Activated T-helper 1 cell treated with anti-CD3 and anti-CD28 coated beads, Interleukin-12 subunit alpha, Interleukin-12 subunit beta, Interleukin-2, Interleukin-4 antibody, amounts not matched to agents 30 ng/mL and 10 ng/mL and 1 ng/mL, durations not matched to agents 14 hours and 24 hours and 36 hours (primary cell): ENCODE results near the gene PATJ. TPM values are rescaled to one million over a fixed set of nuclear protein-coding genes. Genes with fewer than 3 reads are reported as not detected.

ENCODE experiments used
- DNase-seq: peaks from one replicate; pipeline ENCODE4 v3.0.0; 2021; ENCODE audit warnings: low spot score
- H3K27ac Mint-ChIP-seq: one replicate; pipeline ENCODE4 v1.8.0; 2021; ENCODE audit warnings: mild to moderate bottlenecking, mixed read lengths
- H3K27me3 Mint-ChIP-seq: one replicate; pipeline ENCODE4 v1.8.0; 2022; ENCODE audit warnings: mild to moderate bottlenecking, moderate library complexity, mixed read lengths; ENCODE audit not compliant: insufficient read depth
- H3K36me3 Mint-ChIP-seq: one replicate; pipeline ENCODE4 v1.8.0; 2021; ENCODE audit warnings: low read depth, mixed read lengths
- H3K4me1 Mint-ChIP-seq: one replicate; pipeline ENCODE4 v1.8.0; 2021; ENCODE audit warnings: low read depth, mixed read lengths
- H3K4me3 Mint-ChIP-seq: one replicate; pipeline ENCODE4 v1.8.0; 2021; ENCODE audit warnings: mild to moderate bottlenecking, moderate library complexity, mixed read lengths
- H3K9me3 Mint-ChIP-seq: one replicate; pipeline ENCODE4 v1.8.0; 2021; ENCODE audit warnings: mixed read lengths
- intact Hi-C: fragments of 100-400 bp; cut with micrococcal nuclease; formaldehyde crosslinking; loops from one replicate; pipeline ENCODE4 v1.15.1; 2024
- total RNA-seq: library from RNA; stranded (reverse); gene quantifications from 2 replicates; pipeline ENCODE4 v1.2.3, GENCODE V29; 2022

The PATJ gene
- total RNA-seq, 1 donor from 2014 or later: 5.1 TPM

- H3K4me3 Mint-ChIP-seq: no peak overlapping the region
- intact Hi-C loops: no loop called here
- H3K27ac Mint-ChIP-seq: no peak overlapping the region
- no peaks in the 10 kb centered on the region for H3K4me1 Mint-ChIP-seq
- H3K9me3 Mint-ChIP-seq: no peaks in the 10 kb centered on the region
- no peak for DNase-seq
- no peaks in the 10 kb centered on the region for H3K36me3 Mint-ChIP-seq
- H3K27me3 Mint-ChIP-seq: no peaks in the 10 kb centered on the region
Observed at GRCh38 chr1:62070384-62071011, 328.2 kb downstream of the PATJ start.

- Mint-ChIP-seq H3K4me3 (no peak overlapping the region), H3K27me3 (no peaks in the 10 kb centered on the region), H3K9me3 (no peaks in the 10 kb centered on the region), H3K27ac (no peak overlapping the region), H3K36me3 (no peaks in the 10 kb centered on the region), H3K4me1 (no peaks in the 10 kb centered on the region)
- intact Hi-C loops: no loop called here
- no peak for DNase-seq
Observed at GRCh38 chr1:62071695-62072094, 329.4 kb downstream of the PATJ start.

GRCh38 chr1:62076286-62076685 lies 334.0 kb downstream of the PATJ start:
- no peaks in the 10 kb centered on the region for H3K9me3 Mint-ChIP-seq

GRCh38 chr1:62077821-62078220 lies 335.5 kb downstream of the PATJ start:
- Mint-ChIP-seq H3K4me1 (no peaks in the 10 kb centered on the region), H3K27ac (no peak overlapping the region), H3K36me3 (no peaks in the 10 kb centered on the region), H3K9me3 (no peaks in the 10 kb centered on the region), H3K4me3 (no peak overlapping the region), H3K27me3 (no peaks in the 10 kb centered on the region)
- intact Hi-C loops: no loop called here
- no peak for DNase-seq

More at GRCh38 chr1:62076286-62076685, 334.0 kb downstream of the PATJ start:
- Mint-ChIP-seq H3K36me3 (no peaks in the 10 kb centered on the region), H3K4me1 (no peaks in the 10 kb centered on the region), H3K4me3 (no peak overlapping the region), H3K27ac (no peak overlapping the region), H3K27me3 (no peaks in the 10 kb centered on the region)
- intact Hi-C loops: no loop called here
- DNase-seq: no peak

- DNase-seq: no peak
- no peaks in the 10 kb centered on the region for H3K36me3 Mint-ChIP-seq
- no peak overlapping the region for H3K4me3 Mint-ChIP-seq
- no peaks in the 10 kb centered on the region for H3K27me3 Mint-ChIP-seq
- no peaks in the 10 kb centered on the region for H3K9me3 Mint-ChIP-seq
- intact Hi-C loops: loop anchor here (1.0 to 5.0 kb wide), 3 partner anchors 49 to 665 kb away; no protein-coding TSS in a partner anchor
- no peaks in the 10 kb centered on the region for H3K4me1 Mint-ChIP-seq
- no peak overlapping the region for H3K27ac Mint-ChIP-seq
Observed at GRCh38 chr1:62082456-62083363, 340.4 kb downstream of the PATJ start.

- no peak for DNase-seq
- Mint-ChIP-seq H3K27me3 (no peaks in the 10 kb centered on the region), H3K36me3 (no peaks in the 10 kb centered on the region), H3K4me1 (no peaks in the 10 kb centered on the region), H3K27ac (no peak overlapping the region), H3K4me3 (no peak overlapping the region), H3K9me3 (no peaks in the 10 kb centered on the region)
- intact Hi-C loops: loop anchor here (5.0 kb wide), 1 partner anchor 663 kb away; no protein-coding TSS in a partner anchor
Observed at GRCh38 chr1:62084310-62084890, 342.1 kb downstream of the PATJ start.

GRCh38 chr1:62088439-62088838 lies 346.2 kb downstream of the PATJ start:
- Mint-ChIP-seq H3K9me3 (no peaks in the 10 kb centered on the region), H3K4me1 (no peaks in the 10 kb centered on the region), H3K36me3 (no peaks in the 10 kb centered on the region), H3K27me3 (no peaks in the 10 kb centered on the region), H3K4me3 (no peak overlapping the region), H3K27ac (no peak overlapping the region)
- DNase-seq: no peak
- intact Hi-C loops: no loop called here

- DNase-seq: no peak
- Mint-ChIP-seq H3K27ac (no peak overlapping the region), H3K36me3 (no peaks in the 10 kb centered on the region), H3K9me3 (no peaks in the 10 kb centered on the region), H3K27me3 (no peaks in the 10 kb centered on the region), H3K4me3 (no peak overlapping the region), H3K4me1 (no peaks in the 10 kb centered on the region)
- intact Hi-C loops: no loop called here
Observed at GRCh38 chr1:62089570-62089969, 347.3 kb downstream of the PATJ start.

GRCh38 chr1:62090016-62090415 lies 347.7 kb downstream of the PATJ start:
- no peaks in the 10 kb centered on the region for H3K9me3 Mint-ChIP-seq
- intact Hi-C loops: no loop called here
- DNase-seq: no peak
- H3K4me3 Mint-ChIP-seq: no peak overlapping the region
- no peaks in the 10 kb centered on the region for H3K4me1 Mint-ChIP-seq
- no peaks in the 10 kb centered on the region for H3K27me3 Mint-ChIP-seq
- H3K27ac Mint-ChIP-seq: no peak overlapping the region
- H3K36me3 Mint-ChIP-seq: no peaks in the 10 kb centered on the region

- no peaks in the 10 kb centered on the region for H3K9me3 Mint-ChIP-seq
- H3K27me3 Mint-ChIP-seq: no peaks in the 10 kb centered on the region
- no peaks in the 10 kb centered on the region for H3K4me1 Mint-ChIP-seq
- no peaks in the 10 kb centered on the region for H3K36me3 Mint-ChIP-seq
- no peak overlapping the region for H3K4me3 Mint-ChIP-seq
- no peak for DNase-seq
- no peak overlapping the region for H3K27ac Mint-ChIP-seq
- intact Hi-C loops: no loop called here
Observed at GRCh38 chr1:62092110-62092509, 349.8 kb downstream of the PATJ start.

- DNase-seq: no peak
- no peaks in the 10 kb centered on the region for H3K36me3 Mint-ChIP-seq
- no peak overlapping the region for H3K4me3 Mint-ChIP-seq
- no peak overlapping the region for H3K27ac Mint-ChIP-seq
- H3K9me3 Mint-ChIP-seq: no peaks in the 10 kb centered on the region
- intact Hi-C loops: no loop called here
- no peaks in the 10 kb centered on the region for H3K27me3 Mint-ChIP-seq
- H3K4me1 Mint-ChIP-seq: no peaks in the 10 kb centered on the region
Observed at GRCh38 chr1:62093261-62093660, 351.0 kb downstream of the PATJ start.

GRCh38 chr1:62097464-62097863 lies 355.2 kb downstream of the PATJ start:
- DNase-seq: no peak
- H3K4me1 Mint-ChIP-seq: no peaks in the 10 kb centered on the region
- intact Hi-C loops: no loop called here
- no peaks in the 10 kb centered on the region for H3K27me3 Mint-ChIP-seq
- H3K4me3 Mint-ChIP-seq: no peak overlapping the region
- no peaks in the 10 kb centered on the region for H3K9me3 Mint-ChIP-seq
- H3K27ac Mint-ChIP-seq: no peak overlapping the region
- no peaks in the 10 kb centered on the region for H3K36me3 Mint-ChIP-seq

GRCh38 chr1:62100442-62100841 lies 358.2 kb downstream of the PATJ start:
- intact Hi-C loops: no loop called here
- Mint-ChIP-seq H3K27ac (no peak overlapping the region), H3K4me3 (no peak overlapping the region), H3K27me3 (no peaks in the 10 kb centered on the region), H3K36me3 (no peaks in the 10 kb centered on the region), H3K4me1 (no peaks in the 10 kb centered on the region), H3K9me3 (no peaks in the 10 kb centered on the region)
- DNase-seq: no peak
